GM12864 (cell line): ENCODE data around the gene SLC7A6OS.

Experiments
- DNase-seq: peaks from one replicate; pipeline ENCODE4 v3.0.0-alpha.2; 2011; ENCODE audit warnings: low read depth
- H3K4me3 ChIP-seq: 2 replicates; pipeline ENCODE4 v1.5.1; 2011; ENCODE audit warnings: mild to moderate bottlenecking, low read depth, low read length, control low read depth
- TF ChIP-seq, protein P1 (sequence below): IDR thresholded peaks from 2 replicates; pipeline ENCODE4 v1.5.1; 2011; ENCODE audit warnings: low read depth, mild to moderate bottlenecking, moderate library complexity, low read length, control low read depth, inconsistent platforms; ENCODE audit errors: missing control alignments

The SLC7A6OS gene

DNA sequence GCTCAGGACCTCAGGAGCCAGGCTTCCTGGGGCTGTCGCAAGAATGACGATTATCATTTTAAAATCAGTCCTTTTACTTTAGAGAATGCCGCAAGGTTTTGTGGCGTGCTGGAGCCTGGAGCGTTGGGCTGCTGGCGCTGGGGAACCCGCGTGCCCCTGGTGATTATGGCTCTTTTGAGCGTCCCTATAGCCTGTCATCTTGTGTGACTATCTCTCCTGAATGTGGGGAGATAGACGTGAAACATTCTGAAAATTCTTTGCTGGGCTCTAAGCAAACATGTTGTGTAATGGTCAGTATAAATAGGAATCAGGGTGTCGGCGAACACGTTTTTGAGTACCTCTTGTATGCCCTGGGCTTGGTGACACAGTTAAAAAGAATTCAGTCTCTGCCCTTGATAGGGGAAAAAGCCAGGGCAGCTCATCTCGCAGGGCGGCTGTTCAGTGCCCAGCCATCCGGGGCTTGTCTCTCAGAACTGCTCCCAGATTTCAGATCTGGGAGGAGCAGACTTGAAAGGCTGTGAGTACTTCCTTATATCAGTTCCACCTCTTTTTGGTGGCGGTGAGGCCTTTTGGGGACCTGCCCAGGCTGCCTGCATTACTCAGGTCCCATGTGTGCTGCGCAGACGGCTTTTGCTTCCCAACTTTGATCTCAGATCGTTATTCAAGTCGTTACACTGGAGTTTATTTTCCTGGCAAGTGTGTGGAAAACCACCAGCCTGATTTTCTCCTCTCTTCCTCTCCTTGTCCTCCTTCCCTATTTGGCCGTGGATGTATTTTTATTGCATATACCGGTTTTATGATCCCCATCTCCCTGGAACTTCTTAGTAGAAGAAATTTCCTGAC is 45.4 kb downstream of the SLC7A6OS start:
- no peak for DNase-seq
- peak overlapping the region; percentile 79 for H3K4me3 ChIP-seq
- TF ChIP-seq, protein P1, sequence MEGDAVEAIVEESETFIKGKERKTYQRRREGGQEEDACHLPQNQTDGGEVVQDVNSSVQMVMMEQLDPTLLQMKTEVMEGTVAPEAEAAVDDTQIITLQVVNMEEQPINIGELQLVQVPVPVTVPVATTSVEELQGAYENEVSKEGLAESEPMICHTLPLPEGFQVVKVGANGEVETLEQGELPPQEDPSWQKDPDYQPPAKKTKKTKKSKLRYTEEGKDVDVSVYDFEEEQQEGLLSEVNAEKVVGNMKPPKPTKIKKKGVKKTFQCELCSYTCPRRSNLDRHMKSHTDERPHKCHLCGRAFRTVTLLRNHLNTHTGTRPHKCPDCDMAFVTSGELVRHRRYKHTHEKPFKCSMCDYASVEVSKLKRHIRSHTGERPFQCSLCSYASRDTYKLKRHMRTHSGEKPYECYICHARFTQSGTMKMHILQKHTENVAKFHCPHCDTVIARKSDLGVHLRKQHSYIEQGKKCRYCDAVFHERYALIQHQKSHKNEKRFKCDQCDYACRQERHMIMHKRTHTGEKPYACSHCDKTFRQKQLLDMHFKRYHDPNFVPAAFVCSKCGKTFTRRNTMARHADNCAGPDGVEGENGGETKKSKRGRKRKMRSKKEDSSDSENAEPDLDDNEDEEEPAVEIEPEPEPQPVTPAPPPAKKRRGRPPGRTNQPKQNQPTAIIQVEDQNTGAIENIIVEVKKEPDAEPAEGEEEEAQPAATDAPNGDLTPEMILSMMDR = no peak

DNA sequence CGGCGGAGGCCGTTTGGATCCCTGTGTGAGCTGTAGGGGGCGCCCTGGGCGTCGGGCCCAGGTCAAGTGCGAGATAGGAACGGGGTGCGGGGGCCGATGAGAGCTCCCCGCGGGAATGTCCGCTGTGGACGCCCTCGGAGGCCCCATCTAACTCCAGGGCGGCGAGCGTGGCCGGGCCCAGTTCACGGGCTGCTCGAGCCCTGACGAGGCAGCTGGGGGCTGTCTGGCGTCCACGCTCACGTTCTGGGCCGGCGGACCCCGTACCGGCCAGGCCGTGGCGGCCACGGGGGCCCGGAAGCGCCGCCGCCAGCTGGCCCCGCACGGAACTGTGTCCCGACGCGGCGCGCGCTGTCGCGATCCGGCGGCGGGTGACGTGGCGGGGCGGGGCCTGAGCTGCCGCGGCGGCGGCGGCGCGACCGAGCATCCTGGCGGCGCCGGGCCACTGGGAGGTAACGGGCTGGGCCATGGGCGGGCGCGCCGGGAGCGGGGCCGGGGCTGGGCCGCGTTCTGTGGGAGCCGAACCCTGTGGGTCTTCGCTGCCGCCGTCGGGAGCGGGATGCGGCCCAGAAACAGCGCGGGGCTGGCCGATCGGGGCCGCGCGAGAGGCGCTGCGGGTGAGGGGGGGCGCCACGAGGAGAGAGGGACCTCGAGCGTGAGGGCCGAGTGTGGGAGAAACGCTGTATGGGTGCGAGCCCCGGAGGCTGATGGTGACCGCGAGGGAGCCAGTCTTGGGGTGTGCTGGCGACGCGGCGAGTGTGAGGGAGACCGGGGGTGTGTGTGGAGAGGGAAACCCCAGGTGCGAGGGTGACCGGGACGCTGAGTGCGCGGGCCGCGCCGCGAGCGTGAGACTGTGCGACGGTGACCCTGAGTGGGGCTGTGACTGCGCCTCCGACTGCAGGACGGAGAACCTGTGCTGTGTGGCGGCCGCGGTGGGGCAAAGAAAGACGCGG is 46.3 kb downstream of the SLC7A6OS start, which contains the start of gene SLC7A6:
SLC7A6 (plus strand) TSS at position 399 of the 950 bp plus-strand sequence. CDS start 10,201 bp downstream, outside the sequence.
- H3K4me3 ChIP-seq = peak within 1 kb of the TSS; percentile 79
- TF ChIP-seq, protein P1 = peak; percentile 82
- DNase-seq = peak; percentile 49

DNA sequence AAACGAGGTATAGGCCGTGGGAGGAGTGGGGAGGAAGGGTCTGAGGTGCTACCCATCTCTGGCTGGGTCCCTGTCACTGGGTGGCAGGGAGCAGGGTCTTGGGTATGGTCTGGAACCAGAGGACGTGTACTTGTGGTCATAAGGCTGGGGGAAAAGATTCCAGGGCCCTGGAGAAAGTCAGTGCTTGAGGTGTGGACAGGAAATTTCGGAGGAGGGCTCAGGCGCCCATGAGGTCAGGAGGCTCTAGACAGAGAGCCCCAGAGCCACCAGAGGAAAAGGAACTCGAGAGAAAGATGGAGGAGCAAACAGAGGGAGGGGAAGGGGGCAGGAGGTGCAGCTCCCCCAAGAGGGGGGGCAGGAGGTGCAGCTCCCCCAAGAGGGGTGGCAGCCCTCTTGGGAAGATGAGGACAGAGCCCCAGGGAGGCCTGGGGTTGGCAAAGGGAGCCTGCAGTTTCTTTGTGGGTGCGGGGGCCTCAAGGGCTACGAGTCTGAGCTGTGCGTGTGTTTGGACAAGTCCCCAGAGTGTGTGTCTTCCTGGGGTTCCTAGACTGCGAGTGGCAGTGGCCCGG is 47.1 kb downstream of the SLC7A6OS start:
- DNase-seq = no peak
- TF ChIP-seq, protein P1 = no peak
- H3K4me3 ChIP-seq = peak overlapping the region; percentile 79

DNA sequence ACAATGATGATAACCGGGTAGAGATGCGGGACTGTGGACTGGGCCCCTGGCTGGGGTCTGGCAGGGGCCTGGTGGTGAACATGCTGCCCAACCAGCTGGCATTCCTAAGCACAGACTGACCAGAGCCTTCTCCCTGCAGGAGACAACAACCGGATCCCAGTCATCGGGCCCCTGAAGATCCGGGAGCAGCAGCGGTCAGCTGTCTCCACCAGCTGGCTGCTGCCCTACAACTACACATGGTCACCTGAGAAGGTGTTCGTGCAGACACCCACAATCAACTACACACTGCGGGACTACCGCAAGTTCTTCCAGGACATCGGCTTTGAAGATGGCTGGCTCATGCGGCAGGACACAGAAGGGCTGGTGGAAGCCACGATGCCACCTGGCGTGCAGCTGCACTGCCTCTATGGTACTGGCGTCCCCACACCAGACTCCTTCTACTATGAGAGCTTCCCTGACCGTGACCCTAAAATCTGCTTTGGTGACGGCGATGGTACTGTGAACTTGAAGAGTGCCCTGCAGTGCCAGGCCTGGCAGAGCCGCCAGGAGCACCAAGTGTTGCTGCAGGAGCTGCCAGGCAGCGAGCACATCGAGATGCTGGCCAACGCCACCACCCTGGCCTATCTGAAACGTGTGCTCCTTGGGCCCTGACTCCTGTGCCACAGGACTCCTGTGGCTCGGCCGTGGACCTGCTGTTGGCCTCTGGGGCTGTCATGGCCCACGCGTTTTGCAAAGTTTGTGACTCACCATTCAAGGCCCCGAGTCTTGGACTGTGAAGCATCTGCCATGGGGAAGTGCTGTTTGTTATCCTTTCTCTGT is 51.5 kb downstream of the SLC7A6OS start:
- TF ChIP-seq, protein P1 = no peak

DNA sequence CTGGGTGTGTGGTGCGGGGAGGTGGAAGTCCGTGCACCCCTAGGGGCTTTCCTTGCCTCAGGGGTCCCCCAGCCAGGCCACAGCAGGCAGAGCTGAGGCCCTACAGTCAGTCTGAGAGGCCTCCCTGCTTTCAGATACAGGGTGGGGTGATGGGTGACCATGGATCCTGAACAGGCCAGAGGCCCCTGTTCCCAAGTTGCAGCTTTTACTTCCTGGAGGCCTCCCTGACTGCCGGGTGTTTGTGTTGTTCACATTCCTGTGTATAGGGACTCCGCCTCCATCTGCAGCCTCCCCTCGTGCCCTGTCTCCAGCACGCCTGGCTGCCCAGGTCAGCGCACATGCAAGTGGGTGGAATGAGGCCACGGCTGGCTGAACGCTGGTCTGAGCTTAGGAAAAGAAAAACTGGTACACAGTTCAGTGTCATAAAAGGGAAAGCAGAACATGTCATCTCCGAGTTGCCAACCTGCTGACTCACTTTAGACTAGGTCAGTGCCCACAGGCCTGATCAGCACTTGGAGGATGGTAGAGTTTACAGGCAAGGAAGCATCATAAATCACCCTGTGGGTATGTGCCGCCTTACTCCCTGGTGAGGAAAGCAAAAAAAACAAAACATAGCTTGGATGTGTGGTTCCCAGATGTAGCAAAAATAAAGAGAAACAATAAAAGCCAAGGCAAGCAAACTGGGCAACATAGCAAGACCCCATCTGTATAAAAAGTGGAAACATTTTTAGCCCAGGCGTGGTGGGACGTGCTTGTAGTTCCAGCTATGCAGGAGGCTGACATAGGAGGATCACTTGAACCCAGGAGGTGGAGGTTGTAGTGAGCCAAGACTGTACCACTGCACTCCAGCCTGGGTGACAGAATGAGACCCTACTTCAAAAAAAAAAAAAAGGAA is 52.6 kb downstream of the SLC7A6OS start:
- DNase-seq = no peak
- no peak overlapping the region for H3K4me3 ChIP-seq

More for the DNA sequence above, 51.5 kb downstream of the SLC7A6OS start:
- H3K4me3 ChIP-seq = no peak overlapping the region
- DNase-seq = no peak

More for the DNA sequence above, 52.6 kb downstream of the SLC7A6OS start:
- TF ChIP-seq, protein P1 = no peak
